Endothelial cell of umbilical vein (primary cell): ENCODE results near the gene DCPS. TPM values are rescaled to one million over a fixed set of nuclear protein-coding genes. Genes with fewer than 3 reads are reported as not detected.

Experiments used
- BruUV-seq: library from RNA; stranded (reverse); fragments of 400-500 nt; replicated peaks from 2 replicates; lab custom pipeline; 2021; lab: Mats Ljungman, UMichigan
- CTCF ChIA-PET: fragments of 300-600, 350-600 bp; sonication (Branson Sonifier 250); formaldehyde crosslinking; loops from one replicate; lab custom pipeline; 2021; ENCODE audit warnings: antibody characterized with exemption, inconsistent platforms; lab: Charles Lee
- POLR2A ChIA-PET: fragments of 300-600, 350-600 bp; sonication (Branson Sonifier 250); formaldehyde crosslinking; loops from one replicate; lab custom pipeline; 2021; ENCODE audit warnings: antibody characterized with exemption, inconsistent platforms; lab: Charles Lee
- DNase-seq: peaks from one replicate; pipeline ENCODE4 v3.0.0-alpha.2; 2011; ENCODE audit warnings: low read depth, low spot score
- FAIRE-seq: peaks from 2 replicates; lab custom pipeline; 2011; peaks lifted over from hg19 to GRCh38; lab: Jason Lieb, UNC
- H2AFZ ChIP-seq: 2 replicates; pipeline ENCODE4 v1.6.0; 2012; ENCODE audit warnings: low read depth, low read length, control low read depth, inconsistent platforms
- H3K27ac ChIP-seq: 2 replicates; pipeline ENCODE4 v1.5.1; 2011; ENCODE audit warnings: low read depth, mild to moderate bottlenecking, control low read depth, low read length, moderate library complexity; ENCODE audit not compliant: insufficient read depth
- H3K27me3 ChIP-seq, 2 experiments: 2 replicates each; pipeline versions ENCODE4 v1.6.0 to v1.6.1; 2011; ENCODE audit warnings: low read length in 2 of 2, mixed read lengths in 1 of 2; ENCODE audit not compliant: control insufficient read depth in 2 of 2, insufficient read depth in 2 of 2
- H3K36me3 ChIP-seq, 2 experiments: 2 replicates in 1 of 2; 3 replicates in 1 of 2; pipeline ENCODE4 v1.5.1; 2011; ENCODE audit warnings: low read length in 2 of 2, mild to moderate bottlenecking in 1 of 2, moderate library complexity in 1 of 2; ENCODE audit not compliant: control insufficient read depth in 2 of 2, insufficient read depth in 2 of 2; ENCODE audit errors: extremely low read depth in 1 of 2
- H3K4me1 ChIP-seq: 3 replicates; pipeline ENCODE4 v1.5.1; 2011; ENCODE audit warnings: mild to moderate bottlenecking, low read length; ENCODE audit not compliant: control insufficient read depth, insufficient read depth; ENCODE audit errors: extremely low read depth
- H3K4me2 ChIP-seq: 2 replicates; pipeline ENCODE4 v1.6.1; 2011; ENCODE audit warnings: low read length, control low read depth, mixed read lengths; ENCODE audit not compliant: insufficient read depth
- H3K4me3 ChIP-seq, 3 experiments: fragments of 200-600 bp in 1 of 3; sonication (generic), shearing (Covaris generic) in 1 of 3; replicated peaks in 1 of 3; 2 replicates each; pipeline ENCODE4 v1.5.1; 2011 to 2016; ENCODE audit warnings: control low read depth in 3 of 3, low read length in 3 of 3, mild to moderate bottlenecking in 2 of 3, inconsistent platforms in 1 of 3, low read depth in 1 of 3, moderate library complexity in 1 of 3; ENCODE audit not compliant: insufficient read depth in 1 of 3
- H3K79me2 ChIP-seq: 2 replicates; pipeline ENCODE4 v1.6.0; 2012; ENCODE audit warnings: low read length, inconsistent platforms; ENCODE audit not compliant: control insufficient read depth, insufficient read depth
- H3K9ac ChIP-seq: replicated peaks from 2 replicates; pipeline ENCODE3; 2011; ENCODE audit warnings: low read length, control low read depth; ENCODE audit not compliant: insufficient read depth; ENCODE audit errors: extremely low read depth
- H3K9me1 ChIP-seq: replicated peaks from 3 replicates; pipeline ENCODE4 v1.6.0; 2011; ENCODE audit warnings: mild to moderate bottlenecking, low read length; ENCODE audit not compliant: control insufficient read depth, insufficient read depth; ENCODE audit errors: extremely low read depth
- H3K9me3 ChIP-seq: replicated peaks from 2 replicates; pipeline ENCODE4 v1.5.1; 2012; ENCODE audit warnings: low read length, inconsistent platforms; ENCODE audit not compliant: control insufficient read depth, insufficient read depth
- H4K20me1 ChIP-seq: replicated peaks from 2 replicates; pipeline ENCODE3; 2011; ENCODE audit warnings: mild to moderate bottlenecking, low read length; ENCODE audit not compliant: control insufficient read depth, insufficient read depth; ENCODE audit errors: extremely low read depth
- FOS ChIP-seq: IDR thresholded peaks from 2 replicates; pipeline ENCODE4 v1.6.1; 2011; ENCODE audit warnings: mild to moderate bottlenecking, low read length, moderate library complexity, borderline replicate concordance; ENCODE audit not compliant: insufficient read depth
- GATA2 ChIP-seq: IDR thresholded peaks from 2 replicates; pipeline ENCODE4 v1.7.0; 2011; ENCODE audit warnings: low read depth, mild to moderate bottlenecking, moderate library complexity, mixed read lengths, low read length; ENCODE audit not compliant: insufficient read length, insufficient read depth
- JUN ChIP-seq: IDR thresholded peaks from 2 replicates; pipeline ENCODE4 v1.6.1; 2011; ENCODE audit warnings: borderline replicate concordance, low read depth; ENCODE audit not compliant: insufficient read length, insufficient read depth
- MYC ChIP-seq: IDR thresholded peaks from one replicate; pipeline ENCODE4 v1.6.1; 2011; ENCODE audit warnings: mild to moderate bottlenecking, low read depth, low read length
- POLR2A ChIP-seq: IDR thresholded peaks from 2 replicates; pipeline ENCODE4 v1.6.1; 2012; ENCODE audit warnings: low read depth, mild to moderate bottlenecking, control low read depth, low read length
- POLR2AphosphoS5 ChIP-seq: IDR thresholded peaks from 2 replicates; pipeline ENCODE4 v1.6.1; 2012; ENCODE audit warnings: low read depth, mild to moderate bottlenecking, control low read depth, low read length, moderate library complexity; ENCODE audit not compliant: insufficient read depth
- dilution Hi-C: fragments of 300-500 bp; cut with MboI; formaldehyde crosslinking; loops from one replicate; pipeline ENCODE4 v1.15.0; 2019; ENCODE audit warnings: low sequenced_read_pairs; ENCODE audit not compliant: extremely low pct_ligation_motif_present
- intact Hi-C: fragments of 100-400 bp; cut with micrococcal nuclease; formaldehyde crosslinking; loops from one replicate; pipeline ENCODE4 v1.10.0; 2022
- polyA plus RNA-seq, 4 experiments: library from polyadenylated mRNA; depleted of rRNA in 3 of 4; stranded (reverse) in 3 of 4; unstranded in 1 of 4; fragments of >200 nt; gene quantifications; 2 replicates each; pipeline versions ENCODE4 v1.2.1 to v1.2.3, GENCODE V29; 2011 to 2012; ENCODE audit warnings: missing spikeins in 1 of 4
- total RNA-seq: library from RNA; stranded (reverse); gene quantifications from 2 replicates; pipeline ENCODE4 v1.2.3, GENCODE V29; 2021
- TF ChIP-seq, protein P1 (sequence below): IDR thresholded peaks from 2 replicates; pipeline ENCODE4 v1.6.1; 2011; ENCODE audit not compliant: insufficient read depth, insufficient read length
- TF ChIP-seq, protein P2 (sequence below), 2 donors: IDR thresholded peaks; 1 replicate in 1 of 2; 2 replicates in 1 of 2; pipeline ENCODE4 v1.5.1; 2011; ENCODE audit warnings: low read length in 2 of 2, mild to moderate bottlenecking in 2 of 2, moderate library complexity in 2 of 2, control low read depth in 1 of 2, inconsistent platforms in 1 of 2, low read depth in 1 of 2; ENCODE audit not compliant: insufficient read depth in 1 of 2; ENCODE audit errors: extremely low read depth in 1 of 2

DCPS gene
- total and polyA plus RNA-seq, 2 donors (not counting 3 experiments of a cell fraction or from before 2014, with no cell fraction given) = 19.6 to 36.0 TPM

DNA sequence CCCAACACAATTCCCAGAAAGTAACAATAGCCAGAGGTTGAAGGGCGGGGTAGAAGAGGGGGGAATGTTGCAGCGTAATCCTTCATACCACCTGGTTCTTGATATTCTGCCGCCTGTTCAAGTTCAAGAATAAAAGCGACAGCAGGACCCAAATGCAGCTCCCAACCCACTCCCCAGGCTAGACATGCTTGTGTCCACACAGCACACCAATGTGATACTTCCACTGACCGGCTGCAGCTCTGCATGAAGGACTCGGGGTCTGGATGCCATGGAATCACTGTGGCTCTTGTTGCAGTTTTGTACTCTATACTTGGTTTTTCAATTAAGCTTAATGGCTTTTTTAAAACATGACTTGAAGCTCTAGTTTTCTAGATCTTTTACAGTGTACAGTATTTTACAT, 41.6 kb upstream of the DCPS start:
- Histone ChIP-seq H3K4me3 (no peak overlapping the region), H3K9ac (no peak overlapping the region), H3K4me1 (no peaks in the 10 kb centered on the region), H3K79me2 (peaks cover 7% of the 10 kb centered on the region), H3K27me3 (no peaks in the 10 kb centered on the region), H3K27ac (no peak overlapping the region), H3K36me3 (peaks cover 41 to 43% of the 10 kb centered on the region in 2 experiments), H3K4me2 (no peak overlapping the region), H2AFZ (no peak overlapping the region), H4K20me1 (no peaks in the 10 kb centered on the region), H3K9me3 (no peaks in the 10 kb centered on the region), H3K9me1 (peaks cover 3% of the 10 kb centered on the region)
- CTCF ChIA-PET = interaction anchor here (1.3 kb wide), 1 partner anchor 34 kb away, joined by 4 read pairs; no protein-coding TSS in a partner anchor
- DNase-seq (no peak), FAIRE-seq (no peak)
- no TSS peak for BruUV-seq
- intact Hi-C loops (loop anchor here (10.0 kb wide), 1 partner anchor 337 kb away; no protein-coding TSS in a partner anchor), dilution Hi-C loops (no loop called here)
- POLR2A ChIA-PET = no interaction called here
- TF ChIP-seq GATA2 (no peak), JUN (no peak), FOS (no peak), POLR2AphosphoS5 (no peak)
- TF ChIP-seq, protein P1, sequence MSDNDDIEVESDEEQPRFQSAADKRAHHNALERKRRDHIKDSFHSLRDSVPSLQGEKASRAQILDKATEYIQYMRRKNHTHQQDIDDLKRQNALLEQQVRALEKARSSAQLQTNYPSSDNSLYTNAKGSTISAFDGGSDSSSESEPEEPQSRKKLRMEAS = no peak

DNA sequence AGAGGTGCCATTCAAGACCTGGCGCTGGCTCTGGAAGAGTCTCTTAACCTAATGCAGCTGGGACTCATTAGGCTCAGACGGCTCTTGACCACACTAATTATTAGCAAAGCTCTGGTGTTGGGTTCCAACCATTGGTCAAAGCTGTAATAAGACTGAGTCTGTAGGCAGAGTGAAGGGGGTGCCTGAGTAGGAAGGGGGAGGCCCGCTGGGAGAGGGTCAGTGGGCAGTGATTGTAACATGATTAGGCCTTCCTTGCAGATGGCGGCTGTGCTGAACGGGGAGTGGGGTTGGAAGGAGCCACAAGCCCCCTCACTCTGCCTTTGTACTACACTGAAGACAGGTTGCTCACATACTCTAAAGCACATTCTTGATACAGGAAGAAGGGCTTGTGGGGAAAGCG, 40.4 kb upstream of the DCPS start:
- CTCF ChIA-PET = interaction anchor here (0.7 kb wide), 1 partner anchor 9 kb away, joined by 3 read pairs; no protein-coding TSS in a partner anchor
- BruUV-seq = no TSS peak
- H3K27me3 ChIP-seq = no peaks in the 10 kb centered on the region
- H3K4me2 ChIP-seq = no peak overlapping the region
- H3K9ac ChIP-seq = no peak overlapping the region
- FAIRE-seq = no peak
- H3K4me3 ChIP-seq = no peak overlapping the region
- peaks cover 8% of the 10 kb centered on the region for H3K4me1 ChIP-seq
- H3K36me3 ChIP-seq = peaks cover 41% of the 10 kb centered on the region in 2 experiments
- POLR2A ChIA-PET = no interaction called here
- TF ChIP-seq, protein P2, sequence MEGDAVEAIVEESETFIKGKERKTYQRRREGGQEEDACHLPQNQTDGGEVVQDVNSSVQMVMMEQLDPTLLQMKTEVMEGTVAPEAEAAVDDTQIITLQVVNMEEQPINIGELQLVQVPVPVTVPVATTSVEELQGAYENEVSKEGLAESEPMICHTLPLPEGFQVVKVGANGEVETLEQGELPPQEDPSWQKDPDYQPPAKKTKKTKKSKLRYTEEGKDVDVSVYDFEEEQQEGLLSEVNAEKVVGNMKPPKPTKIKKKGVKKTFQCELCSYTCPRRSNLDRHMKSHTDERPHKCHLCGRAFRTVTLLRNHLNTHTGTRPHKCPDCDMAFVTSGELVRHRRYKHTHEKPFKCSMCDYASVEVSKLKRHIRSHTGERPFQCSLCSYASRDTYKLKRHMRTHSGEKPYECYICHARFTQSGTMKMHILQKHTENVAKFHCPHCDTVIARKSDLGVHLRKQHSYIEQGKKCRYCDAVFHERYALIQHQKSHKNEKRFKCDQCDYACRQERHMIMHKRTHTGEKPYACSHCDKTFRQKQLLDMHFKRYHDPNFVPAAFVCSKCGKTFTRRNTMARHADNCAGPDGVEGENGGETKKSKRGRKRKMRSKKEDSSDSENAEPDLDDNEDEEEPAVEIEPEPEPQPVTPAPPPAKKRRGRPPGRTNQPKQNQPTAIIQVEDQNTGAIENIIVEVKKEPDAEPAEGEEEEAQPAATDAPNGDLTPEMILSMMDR (IDR thresholded peaks at IDR 0.05; ENCODE audit: extremely low read depth in 1 of 2, insufficient read depth in 1 of 2, low read depth in 1 of 2, low read length in 2 of 2) = no peak
- TF ChIP-seq MYC = no peak
- TF ChIP-seq POLR2AphosphoS5 = no peak
- no peak for TF ChIP-seq GATA2
- no peak for TF ChIP-seq POLR2A
- TF ChIP-seq JUN = no peak
- TF ChIP-seq, protein P1 = no peak
- dilution Hi-C loops = no loop called here
- H4K20me1 ChIP-seq = no peaks in the 10 kb centered on the region
- intact Hi-C loops = loop anchor here (10.0 kb wide), 1 partner anchor 339 kb away; no protein-coding TSS in a partner anchor
- peaks cover 18% of the 10 kb centered on the region for H3K79me2 ChIP-seq
- H3K27ac ChIP-seq = no peak overlapping the region
- H3K9me1 ChIP-seq = no peaks in the 10 kb centered on the region
- H3K9me3 ChIP-seq = no peaks in the 10 kb centered on the region
- DNase-seq = no peak
- H2AFZ ChIP-seq = no peak overlapping the region
